ENCODE results near the gene FCHSD2. TPM values are rescaled to one million over a fixed set of nuclear protein-coding genes. Genes with fewer than 3 reads are reported as not detected.

The FCHSD2 gene
- total and polyA plus RNA-seq, 2 of the 13 experiments (the other 11 are each of a cell fraction or from before 2014, with no cell fraction given) = 20.5 to 24.8 TPM

- TF ChIP-seq ZNF691 (CRISPR knock-in tag; IDR thresholded peaks at IDR 0.05; ENCODE audit: borderline replicate concordance, low read depth) (no peak), CHD4 (IDR thresholded peaks at IDR 0.05; ENCODE audit: borderline replicate concordance, low read length) (no peak), ZNF12 (CRISPR knock-in tag; IDR thresholded peaks at IDR 0.05) (0 out of 2 replicates have a peak, but pooled peaks have one; percentile 17), ZMAT3 (CRISPR knock-in tag; conservative IDR thresholded peaks at IDR 0.05) (no peak), PBX2 (CRISPR knock-in tag; IDR thresholded peaks at IDR 0.05) (no peak), ZNF562 (CRISPR knock-in tag; IDR thresholded peaks at IDR 0.05; ENCODE audit: borderline replicate concordance) (no peak), POGZ (CRISPR knock-in tag; IDR thresholded peaks at IDR 0.05) (peak; percentile 40), ZNF678 (CRISPR knock-in tag; IDR thresholded peaks at IDR 0.05) (no peak), NR1H2 (CRISPR knock-in tag; IDR thresholded peaks at IDR 0.05; ENCODE audit: borderline replicate concordance, low read depth) (no peak), RBFOX2 (IDR thresholded peaks at IDR 0.05; ENCODE audit: low read depth, low read length) (0 out of 2 replicates have a peak, but pooled peaks have one; percentile 33), PRDM15 (CRISPR knock-in tag; IDR thresholded peaks at IDR 0.05) (no peak), ZFY (CRISPR knock-in tag; IDR thresholded peaks at IDR 0.05) (peak; percentile 54; the same call in 1 of the 2 replicates), ADNP (CRISPR knock-in tag; IDR thresholded peaks at IDR 0.05) (no peak), ZNF558 (CRISPR knock-in tag; IDR thresholded peaks at IDR 0.05; ENCODE audit: borderline replicate concordance) (no peak), ZNF792 (CRISPR knock-in tag; IDR thresholded peaks at IDR 0.05) (no peak), GMEB2 (CRISPR knock-in tag; IDR thresholded peaks at IDR 0.05; ENCODE audit: low read depth) (no peak), ZSCAN29 (CRISPR knock-in tag; conservative IDR thresholded peaks at IDR 0.05) (no peak), ZFX (CRISPR knock-in tag; IDR thresholded peaks at IDR 0.05; ENCODE audit: low read depth) (peak; percentile 65; the same call in 1 of the 2 replicates), POLR2A (IDR thresholded peaks at IDR 0.05; ENCODE audit: insufficient read depth in 1 of 2, low read depth in 2 of 2, low read length in 2 of 2) (no peak)
- TF ChIP-seq, protein P1, sequence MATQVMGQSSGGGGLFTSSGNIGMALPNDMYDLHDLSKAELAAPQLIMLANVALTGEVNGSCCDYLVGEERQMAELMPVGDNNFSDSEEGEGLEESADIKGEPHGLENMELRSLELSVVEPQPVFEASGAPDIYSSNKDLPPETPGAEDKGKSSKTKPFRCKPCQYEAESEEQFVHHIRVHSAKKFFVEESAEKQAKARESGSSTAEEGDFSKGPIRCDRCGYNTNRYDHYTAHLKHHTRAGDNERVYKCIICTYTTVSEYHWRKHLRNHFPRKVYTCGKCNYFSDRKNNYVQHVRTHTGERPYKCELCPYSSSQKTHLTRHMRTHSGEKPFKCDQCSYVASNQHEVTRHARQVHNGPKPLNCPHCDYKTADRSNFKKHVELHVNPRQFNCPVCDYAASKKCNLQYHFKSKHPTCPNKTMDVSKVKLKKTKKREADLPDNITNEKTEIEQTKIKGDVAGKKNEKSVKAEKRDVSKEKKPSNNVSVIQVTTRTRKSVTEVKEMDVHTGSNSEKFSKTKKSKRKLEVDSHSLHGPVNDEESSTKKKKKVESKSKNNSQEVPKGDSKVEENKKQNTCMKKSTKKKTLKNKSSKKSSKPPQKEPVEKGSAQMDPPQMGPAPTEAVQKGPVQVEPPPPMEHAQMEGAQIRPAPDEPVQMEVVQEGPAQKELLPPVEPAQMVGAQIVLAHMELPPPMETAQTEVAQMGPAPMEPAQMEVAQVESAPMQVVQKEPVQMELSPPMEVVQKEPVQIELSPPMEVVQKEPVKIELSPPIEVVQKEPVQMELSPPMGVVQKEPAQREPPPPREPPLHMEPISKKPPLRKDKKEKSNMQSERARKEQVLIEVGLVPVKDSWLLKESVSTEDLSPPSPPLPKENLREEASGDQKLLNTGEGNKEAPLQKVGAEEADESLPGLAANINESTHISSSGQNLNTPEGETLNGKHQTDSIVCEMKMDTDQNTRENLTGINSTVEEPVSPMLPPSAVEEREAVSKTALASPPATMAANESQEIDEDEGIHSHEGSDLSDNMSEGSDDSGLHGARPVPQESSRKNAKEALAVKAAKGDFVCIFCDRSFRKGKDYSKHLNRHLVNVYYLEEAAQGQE (IDR thresholded peaks at IDR 0.05; ENCODE audit: borderline replicate concordance in 1 of 2, low read depth in 1 of 2, low read length in 2 of 2) = no peak; a peak in 1 of 4 replicates
These were observed 33.5 kb upstream of the FCHSD2 start (continued) for GRCh38 chr11:73175551-73176144.
